H54 (cell line): Measurements from ENCODE around the gene MPPED2.
"Not testable (repeated sequence)": the region's sequence is repeated elsewhere in the genome, so short reads cannot be mapped to it uniquely, and the experiment has no call there.

ENCODE experiments used
- DNase-seq: peaks from one replicate; pipeline ENCODE4 v3.0.0; 2011; ENCODE audit warnings: low spot score, mixed read lengths; ENCODE audit not compliant: insufficient read length
- FAIRE-seq: peaks from 3 replicates; lab custom pipeline; 2011; peaks lifted over from hg19 to GRCh38; lab: Jason Lieb, UNC
- POLR2A ChIP-seq: IDR thresholded peaks from 2 replicates; pipeline ENCODE4 v1.6.1; 2011; ENCODE audit warnings: low read depth, mild to moderate bottlenecking, low read length

The MPPED2 gene

GRCh38 chr11:30561691-30562415 is 24.3 kb downstream of the MPPED2 start:
- DNase-seq (no peak), FAIRE-seq (no peak)
- no peak for TF ChIP-seq POLR2A

GRCh38 chr11:30560206-30561106 is 25.7 kb downstream of the MPPED2 start:
- no peak for FAIRE-seq

GRCh38 chr11:30559004-30559403 is 27.1 kb downstream of the MPPED2 start:
- no peak for DNase-seq
- no peak for FAIRE-seq
- no peak for TF ChIP-seq POLR2A

More at GRCh38 chr11:30560206-30561106, 25.7 kb downstream of the MPPED2 start:
- no peak for TF ChIP-seq POLR2A
- no peak for DNase-seq

GRCh38 chr11:30554587-30554986 is 31.6 kb downstream of the MPPED2 start:
- not testable (repeated sequence) for FAIRE-seq, DNase-seq

- FAIRE-seq (no peak), DNase-seq (no peak)
Observed at GRCh38 chr11:30553521-30554110, 32.5 kb downstream of the MPPED2 start.

GRCh38 chr11:30552839-30553238 is 33.3 kb downstream of the MPPED2 start:
- DNase-seq (no peak), FAIRE-seq (no peak)
- TF ChIP-seq POLR2A = no peak

More at GRCh38 chr11:30553521-30554110, 32.5 kb downstream of the MPPED2 start:
- TF ChIP-seq POLR2A = no peak

- DNase-seq = no peak
- no peak for TF ChIP-seq POLR2A
- no peak for FAIRE-seq
Observed at GRCh38 chr11:30550022-30550542, 36.1 kb downstream of the MPPED2 start.

GRCh38 chr11:30549565-30549964 is 36.6 kb downstream of the MPPED2 start:
- no peak for FAIRE-seq
- no peak for TF ChIP-seq POLR2A
- DNase-seq = no peak

- DNase-seq = no peak
- TF ChIP-seq POLR2A = no peak
- FAIRE-seq = no peak
Observed at GRCh38 chr11:30546334-30546733, 39.8 kb downstream of the MPPED2 start.

- DNase-seq (no peak), FAIRE-seq (no peak)
- TF ChIP-seq POLR2A = no peak
Observed at GRCh38 chr11:30545507-30545906, 40.6 kb downstream of the MPPED2 start.

GRCh38 chr11:30543066-30543465 is 43.1 kb downstream of the MPPED2 start:
- no peak for FAIRE-seq
- DNase-seq = no peak
- TF ChIP-seq POLR2A = no peak

GRCh38 chr11:30540781-30541180 is 45.4 kb downstream of the MPPED2 start:
- DNase-seq (no peak), FAIRE-seq (no peak)
- no peak for TF ChIP-seq POLR2A

- DNase-seq (no peak), FAIRE-seq (no peak)
- TF ChIP-seq POLR2A = no peak
Observed at GRCh38 chr11:30538251-30538650, 47.9 kb downstream of the MPPED2 start.

- no peak for TF ChIP-seq POLR2A
- no peak for FAIRE-seq
- no peak for DNase-seq
Observed at GRCh38 chr11:30535818-30536217, 50.3 kb downstream of the MPPED2 start.
